ENCODE results near the gene BTBD9.

The BTBD9 gene

DNA sequence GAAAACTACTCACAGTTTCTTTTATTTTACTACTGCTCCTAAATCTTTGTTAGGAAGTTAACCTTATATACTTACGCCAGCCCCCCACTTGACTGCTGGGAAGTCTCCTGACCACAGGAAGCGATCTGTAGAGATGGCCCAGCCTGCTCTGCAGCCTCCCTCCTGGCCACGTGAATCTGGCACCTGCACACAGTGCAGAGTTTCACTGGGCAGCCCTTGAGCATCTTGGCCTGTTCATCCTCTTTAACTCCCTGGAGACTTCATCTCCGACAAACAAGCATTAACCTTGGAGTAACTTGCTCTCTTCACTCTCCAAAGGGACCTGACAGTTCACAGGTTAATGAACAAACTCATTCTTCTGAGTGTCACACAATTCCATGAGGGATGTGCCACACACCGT lies 294.1 kb downstream of the BTBD9 start:
- H3K4me3 ChIP-seq (ENCODE audit: low read length) = no peak overlapping the region
- no peak for DNase-seq (ENCODE audit: low read depth)
- TF ChIP-seq, protein P1, sequence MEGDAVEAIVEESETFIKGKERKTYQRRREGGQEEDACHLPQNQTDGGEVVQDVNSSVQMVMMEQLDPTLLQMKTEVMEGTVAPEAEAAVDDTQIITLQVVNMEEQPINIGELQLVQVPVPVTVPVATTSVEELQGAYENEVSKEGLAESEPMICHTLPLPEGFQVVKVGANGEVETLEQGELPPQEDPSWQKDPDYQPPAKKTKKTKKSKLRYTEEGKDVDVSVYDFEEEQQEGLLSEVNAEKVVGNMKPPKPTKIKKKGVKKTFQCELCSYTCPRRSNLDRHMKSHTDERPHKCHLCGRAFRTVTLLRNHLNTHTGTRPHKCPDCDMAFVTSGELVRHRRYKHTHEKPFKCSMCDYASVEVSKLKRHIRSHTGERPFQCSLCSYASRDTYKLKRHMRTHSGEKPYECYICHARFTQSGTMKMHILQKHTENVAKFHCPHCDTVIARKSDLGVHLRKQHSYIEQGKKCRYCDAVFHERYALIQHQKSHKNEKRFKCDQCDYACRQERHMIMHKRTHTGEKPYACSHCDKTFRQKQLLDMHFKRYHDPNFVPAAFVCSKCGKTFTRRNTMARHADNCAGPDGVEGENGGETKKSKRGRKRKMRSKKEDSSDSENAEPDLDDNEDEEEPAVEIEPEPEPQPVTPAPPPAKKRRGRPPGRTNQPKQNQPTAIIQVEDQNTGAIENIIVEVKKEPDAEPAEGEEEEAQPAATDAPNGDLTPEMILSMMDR (IDR thresholded peaks at IDR 0.05; ENCODE audit: insufficient read depth, low read depth, low read length, missing control alignments) = no peak

DNA sequence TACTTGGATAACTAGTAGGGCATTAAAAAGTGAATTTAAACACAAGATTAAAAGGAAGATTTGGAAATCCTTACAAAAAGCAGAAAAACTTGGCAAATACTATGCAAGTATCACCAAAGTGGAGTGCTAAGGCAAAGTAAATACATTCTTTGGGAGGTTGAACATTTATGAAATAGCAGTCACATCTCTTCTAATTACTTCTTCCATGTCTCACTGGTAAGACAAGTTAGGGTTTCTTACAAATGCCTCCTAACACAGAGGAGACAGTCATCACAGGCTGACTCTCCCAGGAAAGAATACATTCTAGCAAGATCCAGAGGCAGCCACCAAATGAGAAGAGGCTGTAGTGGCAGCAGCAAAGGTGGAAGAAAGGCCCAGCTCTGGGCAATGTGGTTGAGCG lies 298.2 kb downstream of the BTBD9 start:
- no peak overlapping the region for H3K4me3 ChIP-seq (ENCODE audit: low read length)
- DNase-seq (ENCODE audit: low read depth) = no peak
- TF ChIP-seq, protein P1 (IDR thresholded peaks at IDR 0.05; ENCODE audit: insufficient read depth, low read depth, low read length, missing control alignments) = no peak

DNA sequence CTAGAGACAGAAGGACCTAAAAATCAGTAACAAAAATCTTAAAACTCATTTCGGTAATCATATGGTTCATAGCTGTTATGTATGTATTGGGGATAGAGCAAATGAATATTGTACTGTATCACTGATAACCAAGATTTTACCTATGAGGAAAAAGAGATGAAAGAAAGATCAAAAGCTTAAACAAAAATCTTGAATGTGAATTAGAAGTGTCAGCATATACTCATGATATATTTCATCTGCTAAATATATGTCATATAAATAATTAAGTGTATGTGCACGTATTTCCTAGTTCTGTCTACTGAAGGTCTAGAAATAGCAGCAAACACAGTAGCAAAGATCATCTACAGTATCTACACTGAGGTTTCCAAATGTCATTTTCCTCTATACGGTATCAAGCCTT lies 299.8 kb downstream of the BTBD9 start:
- TF ChIP-seq, protein P1 (IDR thresholded peaks at IDR 0.05; ENCODE audit: insufficient read depth, low read depth, low read length, missing control alignments) = no peak
- H3K4me3 ChIP-seq (ENCODE audit: low read length) = no peak overlapping the region
- no peak for DNase-seq (ENCODE audit: low read depth)

DNA sequence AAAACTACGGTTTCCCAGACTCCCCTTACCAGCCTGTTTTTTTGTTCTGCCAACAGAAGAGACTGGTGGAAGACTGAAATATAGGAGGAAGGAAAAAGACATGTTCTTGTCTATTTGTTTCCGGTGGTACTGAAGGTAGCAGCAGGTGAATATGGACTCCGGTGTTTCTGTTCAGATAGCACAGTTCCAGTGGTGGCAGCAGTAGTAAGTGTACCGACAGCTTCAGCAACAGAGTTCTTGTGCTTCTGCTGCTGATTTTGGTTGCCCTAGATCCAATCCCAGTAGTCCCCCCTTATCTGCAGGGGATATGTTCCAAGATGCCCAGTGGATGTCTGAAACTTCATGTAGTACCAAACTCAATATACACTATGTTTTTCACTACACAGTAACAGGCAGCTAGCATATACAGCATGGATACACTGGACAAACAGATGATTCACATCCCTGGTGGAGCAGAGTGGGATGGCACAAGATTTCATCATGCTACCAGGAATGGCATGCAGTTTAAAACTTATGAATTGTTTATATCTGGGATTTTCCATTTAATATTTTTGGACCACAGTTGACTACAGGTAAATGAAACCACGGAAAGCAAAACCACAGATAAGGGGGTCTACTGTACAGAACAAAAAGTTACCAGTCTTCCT lies 301.8 kb downstream of the BTBD9 start:
- DNase-seq (ENCODE audit: low read depth) = peak; percentile 75
- no peak overlapping the region for H3K4me3 ChIP-seq (ENCODE audit: low read length)
- TF ChIP-seq, protein P1 (IDR thresholded peaks at IDR 0.05; ENCODE audit: insufficient read depth, low read depth, low read length, missing control alignments) = peak; percentile 44

DNA sequence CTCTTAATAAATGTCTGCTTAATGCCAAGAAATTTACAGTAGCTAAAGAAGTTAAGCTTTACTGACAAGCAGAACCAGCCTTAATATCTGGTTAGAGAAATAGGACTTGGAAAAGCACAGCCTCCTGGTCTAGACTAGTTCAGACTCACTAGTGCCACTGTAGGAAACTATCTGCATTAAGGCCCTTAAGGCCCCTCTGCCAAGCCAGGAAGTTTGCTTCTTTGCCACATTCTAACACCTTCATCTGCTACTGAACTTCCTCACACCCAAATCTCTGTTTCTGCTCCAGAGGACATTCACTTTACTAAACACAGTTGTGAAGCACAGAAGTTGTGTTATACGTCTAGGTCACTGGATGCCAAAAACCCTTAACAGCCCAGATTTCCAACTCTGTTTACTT lies 302.8 kb downstream of the BTBD9 start:
- DNase-seq (ENCODE audit: low read depth) = no peak
- TF ChIP-seq, protein P1 (IDR thresholded peaks at IDR 0.05; ENCODE audit: insufficient read depth, low read depth, low read length, missing control alignments) = no peak
- H3K4me3 ChIP-seq (ENCODE audit: low read length) = no peak overlapping the region

DNA sequence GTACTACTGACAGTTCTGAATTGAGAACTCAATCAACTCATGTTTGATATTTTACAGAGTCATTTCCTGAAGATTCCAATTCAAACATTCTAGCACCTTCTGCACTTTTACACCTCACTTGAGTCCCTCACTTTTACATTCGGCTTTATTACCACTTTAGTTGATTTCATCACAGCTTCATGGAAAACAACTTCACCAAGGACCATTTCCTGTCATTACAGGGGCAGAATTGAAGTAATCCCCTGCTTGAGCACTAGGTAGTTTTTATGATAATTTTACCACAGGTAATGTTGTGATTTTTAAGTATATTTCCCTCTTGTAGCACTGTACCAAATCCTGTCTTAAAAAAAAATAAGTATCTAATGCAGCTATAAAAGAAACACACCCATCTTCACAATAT lies 312.9 kb downstream of the BTBD9 start:
- no peak overlapping the region for H3K4me3 ChIP-seq (ENCODE audit: low read length)
- DNase-seq (ENCODE audit: low read depth) = no peak
- TF ChIP-seq, protein P1 (IDR thresholded peaks at IDR 0.05; ENCODE audit: insufficient read depth, low read depth, low read length, missing control alignments) = no peak

DNA sequence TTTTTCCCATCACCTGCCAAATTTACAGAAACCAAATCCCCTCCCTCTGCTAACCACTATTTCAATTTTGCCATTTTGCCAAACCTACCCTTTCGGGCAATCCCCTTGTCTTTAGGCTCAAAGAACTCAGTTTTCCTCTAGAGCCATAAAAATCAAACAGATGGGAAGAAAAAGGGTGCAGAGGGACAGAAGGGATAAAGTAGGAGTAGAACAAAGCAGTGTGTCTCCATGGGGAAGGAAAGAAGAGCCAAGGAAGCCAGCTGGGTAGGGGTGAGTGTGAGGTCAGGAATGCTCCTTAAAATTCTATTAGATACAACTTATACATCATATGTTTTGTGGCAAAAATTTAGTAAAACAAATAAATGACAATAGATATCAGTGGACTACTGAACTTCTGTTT lies 316.5 kb downstream of the BTBD9 start:
- no peak overlapping the region for H3K4me3 ChIP-seq (ENCODE audit: low read length)
- TF ChIP-seq, protein P1 (IDR thresholded peaks at IDR 0.05; ENCODE audit: insufficient read depth, low read depth, low read length, missing control alignments) = no peak
- no peak for DNase-seq (ENCODE audit: low read depth)
